Activated CD8-positive, alpha-beta memory T cell treated with anti-CD3 and anti-CD28 coated beads for 1 hour (primary cell): ENCODE results near the gene ADD1.
"Not testable (repeated sequence)": the region's sequence is repeated elsewhere in the genome, so short reads cannot be mapped to it uniquely, and the experiment has no call there.

Source experiments
- DNase-seq, 2 donors: peaks; one replicate each; pipeline ENCODE4 v3.0.0-alpha.2; 2020; ENCODE audit warnings: low read depth in 1 of 2; ENCODE audit errors: extremely low read depth in 1 of 2

Gene ADD1

GRCh38 chr4:2932321-2932950 lies 88.8 kb downstream of the ADD1 start:
- no peak for DNase-seq

GRCh38 chr4:2932951-2933565 lies 89.4 kb downstream of the ADD1 start:
- DNase-seq: no peak

- no peak for DNase-seq
Observed at GRCh38 chr4:2933566-2934076, 90.0 kb downstream of the ADD1 start.

GRCh38 chr4:2934077-2934812 lies 90.6 kb downstream of the ADD1 start:
- DNase-seq: no peak

- peak; percentile 89 to 98 for DNase-seq
Observed at GRCh38 chr4:2934813-2935761, 91.4 kb downstream of the ADD1 start.

- DNase-seq: no peak
Observed at GRCh38 chr4:2935762-2936743, 92.4 kb downstream of the ADD1 start.

- no peak for DNase-seq
Observed at GRCh38 chr4:2936773-2937145, 93.1 kb downstream of the ADD1 start.

- no peak for DNase-seq
Observed at GRCh38 chr4:2937146-2937857, 93.7 kb downstream of the ADD1 start.

GRCh38 chr4:2937986-2938385 lies 94.3 kb downstream of the ADD1 start:
- no peak for DNase-seq

- DNase-seq: not testable (repeated sequence)
Observed at GRCh38 chr4:2938411-2938810, 94.8 kb downstream of the ADD1 start.

- no peak for DNase-seq
Observed at GRCh38 chr4:2938906-2939305, 95.3 kb downstream of the ADD1 start.

GRCh38 chr4:2939383-2940243 lies 96.0 kb downstream of the ADD1 start:
- DNase-seq: no peak

- no peak for DNase-seq
Observed at GRCh38 chr4:2940267-2941137, 96.9 kb downstream of the ADD1 start.

GRCh38 chr4:2941138-2942036 lies 97.7 kb downstream of the ADD1 start:
- no peak for DNase-seq

GRCh38 chr4:2942037-2942531 lies 98.4 kb downstream of the ADD1 start:
- DNase-seq: no peak
